ENCODE measurements around the gene GIMAP5. TPM values are rescaled to one million over a fixed set of nuclear protein-coding genes. Genes with fewer than 3 reads are reported as not detected.

The GIMAP5 gene
- total and polyA plus RNA-seq, 10 of the 15 experiments (the other 5 are each of a cell fraction or from before 2014, with no cell fraction given) = 3.7 to 9.1 (median 6.7) TPM

DNA sequence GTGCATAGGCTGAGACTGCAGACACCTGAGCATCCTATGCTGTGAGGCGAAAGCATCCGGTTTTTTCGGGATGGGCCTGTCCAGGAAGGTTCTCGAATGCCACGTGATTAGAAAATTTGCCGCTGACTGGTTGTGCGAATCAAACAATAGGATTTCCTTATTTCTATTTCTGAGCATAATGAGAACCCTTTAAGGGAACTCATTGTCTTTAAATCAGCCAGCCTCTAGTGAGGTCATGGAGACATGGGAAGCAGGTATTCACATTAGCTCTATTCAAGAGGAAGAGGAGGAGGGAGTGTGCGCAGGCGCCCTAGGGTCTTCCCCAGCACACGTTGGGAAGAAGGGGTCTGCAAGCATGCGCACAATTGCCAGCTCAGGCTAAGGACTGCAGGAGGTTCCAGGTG lies 15.2 kb upstream of the GIMAP5 start (continued):
- TF ChIP-seq, protein P1, sequence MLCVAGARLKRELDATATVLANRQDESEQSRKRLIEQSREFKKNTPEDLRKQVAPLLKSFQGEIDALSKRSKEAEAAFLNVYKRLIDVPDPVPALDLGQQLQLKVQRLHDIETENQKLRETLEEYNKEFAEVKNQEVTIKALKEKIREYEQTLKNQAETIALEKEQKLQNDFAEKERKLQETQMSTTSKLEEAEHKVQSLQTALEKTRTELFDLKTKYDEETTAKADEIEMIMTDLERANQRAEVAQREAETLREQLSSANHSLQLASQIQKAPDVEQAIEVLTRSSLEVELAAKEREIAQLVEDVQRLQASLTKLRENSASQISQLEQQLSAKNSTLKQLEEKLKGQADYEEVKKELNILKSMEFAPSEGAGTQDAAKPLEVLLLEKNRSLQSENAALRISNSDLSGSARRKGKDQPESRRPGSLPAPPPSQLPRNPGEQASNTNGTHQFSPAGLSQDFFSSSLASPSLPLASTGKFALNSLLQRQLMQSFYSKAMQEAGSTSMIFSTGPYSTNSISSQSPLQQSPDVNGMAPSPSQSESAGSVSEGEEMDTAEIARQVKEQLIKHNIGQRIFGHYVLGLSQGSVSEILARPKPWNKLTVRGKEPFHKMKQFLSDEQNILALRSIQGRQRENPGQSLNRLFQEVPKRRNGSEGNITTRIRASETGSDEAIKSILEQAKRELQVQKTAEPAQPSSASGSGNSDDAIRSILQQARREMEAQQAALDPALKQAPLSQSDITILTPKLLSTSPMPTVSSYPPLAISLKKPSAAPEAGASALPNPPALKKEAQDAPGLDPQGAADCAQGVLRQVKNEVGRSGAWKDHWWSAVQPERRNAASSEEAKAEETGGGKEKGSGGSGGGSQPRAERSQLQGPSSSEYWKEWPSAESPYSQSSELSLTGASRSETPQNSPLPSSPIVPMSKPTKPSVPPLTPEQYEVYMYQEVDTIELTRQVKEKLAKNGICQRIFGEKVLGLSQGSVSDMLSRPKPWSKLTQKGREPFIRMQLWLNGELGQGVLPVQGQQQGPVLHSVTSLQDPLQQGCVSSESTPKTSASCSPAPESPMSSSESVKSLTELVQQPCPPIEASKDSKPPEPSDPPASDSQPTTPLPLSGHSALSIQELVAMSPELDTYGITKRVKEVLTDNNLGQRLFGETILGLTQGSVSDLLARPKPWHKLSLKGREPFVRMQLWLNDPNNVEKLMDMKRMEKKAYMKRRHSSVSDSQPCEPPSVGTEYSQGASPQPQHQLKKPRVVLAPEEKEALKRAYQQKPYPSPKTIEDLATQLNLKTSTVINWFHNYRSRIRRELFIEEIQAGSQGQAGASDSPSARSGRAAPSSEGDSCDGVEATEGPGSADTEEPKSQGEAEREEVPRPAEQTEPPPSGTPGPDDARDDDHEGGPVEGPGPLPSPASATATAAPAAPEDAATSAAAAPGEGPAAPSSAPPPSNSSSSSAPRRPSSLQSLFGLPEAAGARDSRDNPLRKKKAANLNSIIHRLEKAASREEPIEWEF (IDR thresholded peaks at IDR 0.05; ENCODE audit: insufficient replicate concordance, low read depth, low read length) = no peak
- TF ChIP-seq SMARCA5 (IDR thresholded peaks at IDR 0.05) (no peak), MYB (IDR thresholded peaks at IDR 0.05; ENCODE audit: borderline replicate concordance, low read depth, low read length) (no peak), IKZF1 (conservative IDR thresholded peaks at IDR 0.05) (no peak)

DNA sequence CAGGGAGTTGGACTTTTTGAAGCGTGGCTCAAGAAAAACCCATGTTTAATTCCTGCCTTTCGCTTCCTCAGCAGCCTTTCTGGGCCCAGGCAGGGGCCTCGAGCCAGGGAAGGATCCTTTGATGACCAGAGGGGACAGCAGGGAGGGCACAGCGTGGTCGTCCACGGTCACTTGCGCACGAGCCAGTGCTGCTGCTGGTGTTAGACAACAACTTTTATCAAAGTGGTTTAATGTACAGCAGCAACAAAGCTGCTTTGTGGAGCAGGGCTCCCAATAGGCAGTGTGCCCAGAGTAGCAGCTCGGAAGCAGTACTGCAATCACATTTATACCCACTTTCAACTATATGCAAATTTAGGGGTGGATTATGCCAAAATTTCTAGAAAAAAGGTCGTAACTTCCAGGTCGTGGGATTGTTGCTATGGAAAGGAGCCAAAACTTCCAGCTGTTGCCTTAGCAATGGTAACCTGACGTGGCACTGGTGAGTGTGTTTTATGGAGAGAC lies 14.7 kb upstream of the GIMAP5 start:
- no TSS peak for BruUV-seq (replicated peaks)
- CTCF ChIA-PET = no interaction called here
- in situ Hi-C loops (cut with MboI) (no loop called here), intact Hi-C loops (cut with micrococcal nuclease; ENCODE audit: unreplicated experiment) (no loop called here)
- 66% methylated on average over 12 of the region's 12 CpGs for WGBS (ENCODE audit: insufficient coverage, insufficient replicate concordance, low lambda C conversion rate, missing lambda C conversion rate)
- Histone ChIP-seq H3K4me3 (no peak overlapping the region), H2AFZ (ENCODE audit: control insufficient read depth, low read depth, low read length) (no peak overlapping the region), H3K9ac (ENCODE audit: control insufficient read depth, insufficient read depth, low read length) (no peak overlapping the region), H3K79me2 (ENCODE audit: control insufficient read depth, insufficient read depth, low read length) (no peaks in the 10 kb centered on the region; the same call in none of the 2 replicates), H4K20me1 (ENCODE audit: control insufficient read depth, insufficient read depth) (no peaks in the 10 kb centered on the region), H3K27ac (ENCODE audit: control insufficient read depth, insufficient read depth) (no peak overlapping the region), H3K4me2 (ENCODE audit: control insufficient read depth, insufficient read depth) (no peak overlapping the region), H3K4me1 (ENCODE audit: control insufficient read depth, insufficient read depth, low read length) (no peaks in the 10 kb centered on the region), H3K36me3 (ENCODE audit: control insufficient read depth in 2 of 2, insufficient read depth in 2 of 2, low read length in 1 of 2) (peaks cover 0 to 1% of the 10 kb centered on the region in 2 experiments; a peak in 1 of 4 replicates), H3K27me3 (replicated peaks in 1 of 2; ENCODE audit: control insufficient read depth in 2 of 2, insufficient read depth in 2 of 2, low read length in 1 of 2) (no peaks in the 10 kb centered on the region), H3K9me3 (replicated peaks; ENCODE audit: control insufficient read depth, insufficient read depth, low read length) (no peaks in the 10 kb centered on the region; the same call in 1 of the 3 replicates)
- SMC1A ChIA-PET (ENCODE audit: uncharacterized antibody, unreplicated experiment) = interaction anchor here (1.2 to 1.8 kb wide), 3 partner anchors 13 to 160 kb away, joined by 3 to 6 read pairs (median 4); no protein-coding TSS in a partner anchor
- POLR2A ChIA-PET = no interaction called here
- RAD21 ChIA-PET (ENCODE audit: unreplicated experiment) = interaction anchor here (1.2 to 1.6 kb wide), 2 partner anchors 61 to 274 kb away, joined by 3 read pairs; no protein-coding TSS in a partner anchor
- FAIRE-seq = no peak
- no peak for ATAC-seq
- DNase-seq (ENCODE audit: low read depth, low spot score) = no peak
- TF ChIP-seq NFYA (IDR thresholded peaks at IDR 0.05; ENCODE audit: borderline replicate concordance, low read depth, low read length) (no peak), MEF2B (IDR thresholded peaks at IDR 0.05; ENCODE audit: partially characterized antibody, poor library complexity, severe bottlenecking) (no peak), POLR2AphosphoS2 (IDR thresholded peaks at IDR 0.05; ENCODE audit: low read depth, low read length) (no peak), SMAD5 (IDR thresholded peaks at IDR 0.05; ENCODE audit: low read depth) (no peak), GATAD2B (conservative IDR thresholded peaks at IDR 0.05; ENCODE audit: low read depth) (no peak), HDAC6 (IDR thresholded peaks at IDR 0.05; ENCODE audit: unreplicated experiment) (no peak), WRNIP1 (IDR thresholded peaks at IDR 0.05; ENCODE audit: borderline replicate concordance, low read depth, low read length) (no peak), ATF3 (IDR thresholded peaks at IDR 0.05; ENCODE audit: borderline replicate concordance, extremely low read depth, low read depth, low read length) (no peak), SMC3 (IDR thresholded peaks at IDR 0.05; ENCODE audit: borderline replicate concordance, low read length) (no peak), HDAC2 (IDR thresholded peaks at IDR 0.05) (no peak), TCF3 (IDR thresholded peaks at IDR 0.05; ENCODE audit: borderline replicate concordance, insufficient read depth, low read depth, low read length) (no peak), JUNB (IDR thresholded peaks at IDR 0.05) (no peak), EED (IDR thresholded peaks at IDR 0.05; ENCODE audit: low read depth) (no peak), CREB1 (IDR thresholded peaks at IDR 0.05; ENCODE audit: low read depth) (no peak)
